Prostate gland (tissue), 2 donors: ENCODE data around the gene PPP2R2D.

ENCODE experiments used
- CTCF ChIP-seq, 4 experiments: fragments of 200-600 bp in 2 of 4; fragments of 450-650 bp in 2 of 4; sonication (generic) in 2 of 4; IDR thresholded peaks; 1 replicate in 3 of 4; 2 replicates in 1 of 4; pipeline ENCODE4 v1.5.1; 2016 to 2019; ENCODE audit warnings: antibody characterized with exemption in 4 of 4, mild to moderate bottlenecking in 2 of 4, moderate library complexity in 2 of 4
- POLR2A ChIP-seq: fragments of 450-650 bp; IDR thresholded peaks from one replicate; pipeline ENCODE4 v1.6.1; 2016; ENCODE audit warnings: antibody characterized with exemption, mild to moderate bottlenecking

- no peak for TF ChIP-seq POLR2A
- no peak for TF ChIP-seq CTCF (IDR thresholded peaks at IDR 0.05)
Observed at GRCh38 chr10:131936736-131937135, 35.9 kb downstream of the PPP2R2D start.
